Erythroblast (primary cell): ENCODE measurements around the gene TMC8.

Source experiments
- GATA1 ChIP-seq: IDR thresholded peaks from 2 replicates; pipeline ENCODE4 v1.6.1; 2011; ENCODE audit warnings: low read depth, mild to moderate bottlenecking, control low read depth, low read length, moderate library complexity
- POLR2A ChIP-seq: IDR thresholded peaks from 2 replicates; pipeline ENCODE4 v1.6.1; 2011; ENCODE audit warnings: mild to moderate bottlenecking, low read length

- TF ChIP-seq POLR2A (no peak), GATA1 (no peak)
Observed at GRCh38 chr17:78103311-78103710, 27.3 kb upstream of the TMC8 start.
